Osteocyte (in vitro differentiated cells): ENCODE data around the gene LGMN. TPM values are rescaled to one million over a fixed set of nuclear protein-coding genes. Genes with fewer than 3 reads are reported as not detected.

Experiments
- DNase-seq: peaks from one replicate; pipeline ENCODE4 v3.0.0; 2021; ENCODE audit warnings: mixed read lengths; ENCODE audit not compliant: unreplicated experiment; ENCODE audit errors: extremely low spot score
- H3K27ac Mint-ChIP-seq: one replicate; pipeline ENCODE4 v1.8.0; 2021; ENCODE audit warnings: mild to moderate bottlenecking, mixed read lengths; ENCODE audit not compliant: unreplicated experiment
- H3K27me3 Mint-ChIP-seq: one replicate; pipeline ENCODE4 v1.8.0; 2021; ENCODE audit warnings: mixed read lengths; ENCODE audit not compliant: unreplicated experiment
- H3K36me3 Mint-ChIP-seq: one replicate; pipeline ENCODE4 v1.8.0; 2021; ENCODE audit warnings: mixed read lengths; ENCODE audit not compliant: unreplicated experiment
- H3K4me1 Mint-ChIP-seq: one replicate; pipeline ENCODE4 v1.8.0; 2021; ENCODE audit warnings: mixed read lengths; ENCODE audit not compliant: unreplicated experiment
- H3K4me3 Mint-ChIP-seq: one replicate; pipeline ENCODE4 v1.8.0; 2021; ENCODE audit warnings: mild to moderate bottlenecking, moderate library complexity, mixed read lengths; ENCODE audit not compliant: unreplicated experiment
- H3K9me3 Mint-ChIP-seq: one replicate; pipeline ENCODE4 v1.8.0; 2021; ENCODE audit warnings: mixed read lengths; ENCODE audit not compliant: unreplicated experiment
- long read RNA-seq: library from polyadenylated mRNA; unstranded; transcript quantifications from one replicate; pipeline ENCODE4 v2.0.0, GENCODE V29; 2021
- total RNA-seq: library from RNA; stranded (reverse); gene quantifications from 2 replicates; pipeline ENCODE4 v1.2.1, GENCODE V29; 2021
- TF ChIP-seq, protein P1 (sequence below): fragments of 200-600 bp; sonication (generic); IDR thresholded peaks from 2 replicates; pipeline ENCODE4 v1.5.0; 2021; ENCODE audit warnings: antibody characterized with exemption, mild to moderate bottlenecking, moderate library complexity

LGMN gene
- 65.0 and 66.3 TPM in 2 replicates for total RNA-seq
- long read RNA-seq, transcript LGMN-202 (15 exons, 2,115 nt) = minor isoform, 8 of 651 reads
- long read RNA-seq, transcript LGMN-211 (12 exons, 1,728 nt) = minor isoform, 8 of 651 reads
- long read RNA-seq, transcript LGMN-216 (13 exons, 1,797 nt) = minor isoform, 21 of 651 reads
- long read RNA-seq, transcript LGMN-201 (14 exons, 2,055 nt) = major isoform, 583 of 651 reads
- long read RNA-seq, partial matches to known transcripts = 11 of 651 reads
- long read RNA-seq, other reads (novel, unspliced or antisense) = 19 of 651 reads

DNA sequence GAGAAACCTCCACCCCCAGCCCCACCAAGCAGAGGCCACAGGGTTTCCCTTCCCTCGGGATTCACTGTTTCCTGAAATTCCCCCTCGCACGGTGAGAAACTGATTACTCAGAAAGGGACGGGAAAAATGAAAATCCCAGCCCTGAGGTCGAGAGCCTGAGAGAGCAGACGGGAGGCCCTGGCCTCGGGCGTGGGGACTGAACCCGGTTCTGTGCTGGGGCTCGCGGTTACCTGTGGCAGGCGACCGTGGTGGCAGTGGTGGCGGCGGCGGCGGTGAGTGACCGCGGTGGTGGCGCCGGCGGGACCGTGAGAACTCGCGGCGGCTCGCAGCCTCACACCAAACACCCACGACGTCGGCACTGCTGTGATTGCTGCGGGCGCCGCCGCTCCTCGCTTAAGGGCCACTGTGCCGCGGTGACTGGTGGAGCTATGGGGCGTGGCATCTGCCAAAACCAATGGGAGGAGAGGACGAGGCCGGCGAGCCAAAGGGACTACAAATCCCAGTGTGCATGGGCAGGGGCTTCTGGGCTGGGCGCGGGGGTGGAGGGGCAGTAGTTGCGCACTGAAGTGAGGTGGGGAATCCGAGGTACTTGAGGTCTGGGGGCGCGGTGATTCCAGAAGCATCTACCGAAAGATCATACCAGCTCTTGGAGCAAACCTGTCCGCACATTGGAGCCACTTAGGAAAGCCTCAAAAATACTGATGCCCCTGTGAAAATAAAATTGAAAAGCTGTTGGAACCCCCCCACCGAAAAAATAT is at the start of gene LGMN:
LGMN (minus strand) TSS at position 369 of the 758 bp plus-strand sequence. CDS start 15,841 bp downstream, outside the sequence.
- Mint-ChIP-seq H3K36me3 (no peaks in the 10 kb centered on the region), H3K27me3 (peaks cover 4% of the 10 kb centered on the region), H3K9me3 (no peaks in the 10 kb centered on the region), H3K27ac (peak within 1 kb of the TSS; percentile 89), H3K4me3 (peak within 1 kb of the TSS; percentile 85), H3K4me1 (peaks cover 20% of the 10 kb centered on the region)
- peak; percentile 97 for DNase-seq
- TF ChIP-seq, protein P1, sequence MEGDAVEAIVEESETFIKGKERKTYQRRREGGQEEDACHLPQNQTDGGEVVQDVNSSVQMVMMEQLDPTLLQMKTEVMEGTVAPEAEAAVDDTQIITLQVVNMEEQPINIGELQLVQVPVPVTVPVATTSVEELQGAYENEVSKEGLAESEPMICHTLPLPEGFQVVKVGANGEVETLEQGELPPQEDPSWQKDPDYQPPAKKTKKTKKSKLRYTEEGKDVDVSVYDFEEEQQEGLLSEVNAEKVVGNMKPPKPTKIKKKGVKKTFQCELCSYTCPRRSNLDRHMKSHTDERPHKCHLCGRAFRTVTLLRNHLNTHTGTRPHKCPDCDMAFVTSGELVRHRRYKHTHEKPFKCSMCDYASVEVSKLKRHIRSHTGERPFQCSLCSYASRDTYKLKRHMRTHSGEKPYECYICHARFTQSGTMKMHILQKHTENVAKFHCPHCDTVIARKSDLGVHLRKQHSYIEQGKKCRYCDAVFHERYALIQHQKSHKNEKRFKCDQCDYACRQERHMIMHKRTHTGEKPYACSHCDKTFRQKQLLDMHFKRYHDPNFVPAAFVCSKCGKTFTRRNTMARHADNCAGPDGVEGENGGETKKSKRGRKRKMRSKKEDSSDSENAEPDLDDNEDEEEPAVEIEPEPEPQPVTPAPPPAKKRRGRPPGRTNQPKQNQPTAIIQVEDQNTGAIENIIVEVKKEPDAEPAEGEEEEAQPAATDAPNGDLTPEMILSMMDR = no peak

DNA sequence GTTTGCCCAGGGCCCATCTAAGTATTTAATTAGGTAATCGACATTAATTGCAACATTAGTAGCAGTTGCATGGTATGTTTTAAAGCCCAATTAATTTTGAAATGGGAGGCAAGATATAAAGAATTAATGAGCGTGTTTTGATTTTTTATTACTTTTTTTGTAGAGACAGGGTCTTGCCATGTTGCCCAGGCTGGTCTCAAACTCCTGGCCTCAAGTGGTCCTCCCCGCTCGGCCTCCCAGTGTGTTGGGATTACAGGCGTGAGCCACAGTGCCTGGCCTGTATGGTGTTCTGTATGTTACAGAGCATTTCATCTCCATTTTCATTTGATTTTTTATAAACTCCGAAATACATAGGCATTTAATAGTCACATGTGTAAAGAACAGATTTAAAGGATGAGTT is 46.5 kb upstream of the LGMN start:
- Mint-ChIP-seq H3K4me3 (peak overlapping the region; percentile 93), H3K27me3 (no peaks in the 10 kb centered on the region), H3K36me3 (peaks cover 12% of the 10 kb centered on the region), H3K27ac (peak overlapping the region; percentile 95), H3K9me3 (no peaks in the 10 kb centered on the region), H3K4me1 (peaks cover 27% of the 10 kb centered on the region)
- DNase-seq = no peak
- TF ChIP-seq, protein P1 = no peak

DNA sequence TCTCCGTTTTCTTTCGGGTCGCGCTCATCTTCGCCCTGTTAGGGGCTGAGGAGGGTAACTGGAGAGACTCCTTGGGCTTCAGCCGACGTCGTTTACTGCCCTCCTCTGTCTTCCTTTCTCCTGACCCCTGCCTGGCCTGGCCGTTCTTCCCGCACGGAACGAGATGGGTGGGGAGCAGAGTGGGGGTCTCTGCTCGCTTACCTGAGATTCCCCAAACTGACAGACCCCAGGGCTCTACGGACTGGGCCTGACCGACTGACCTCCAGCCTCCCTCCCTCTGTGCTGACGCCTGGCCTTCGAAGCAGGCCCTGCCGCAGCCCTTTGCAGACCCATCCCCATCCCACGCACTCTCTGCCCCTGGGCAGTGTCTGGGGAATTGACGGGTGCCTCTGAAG is 46.1 kb upstream of the LGMN start:
- Mint-ChIP-seq H3K27me3 (no peaks in the 10 kb centered on the region), H3K36me3 (peaks cover 11% of the 10 kb centered on the region), H3K27ac (peak overlapping the region; percentile 95), H3K4me1 (peaks cover 24% of the 10 kb centered on the region), H3K4me3 (peak overlapping the region; percentile 93), H3K9me3 (peaks cover 4% of the 10 kb centered on the region)
- TF ChIP-seq, protein P1 = no peak
- no peak for DNase-seq

DNA sequence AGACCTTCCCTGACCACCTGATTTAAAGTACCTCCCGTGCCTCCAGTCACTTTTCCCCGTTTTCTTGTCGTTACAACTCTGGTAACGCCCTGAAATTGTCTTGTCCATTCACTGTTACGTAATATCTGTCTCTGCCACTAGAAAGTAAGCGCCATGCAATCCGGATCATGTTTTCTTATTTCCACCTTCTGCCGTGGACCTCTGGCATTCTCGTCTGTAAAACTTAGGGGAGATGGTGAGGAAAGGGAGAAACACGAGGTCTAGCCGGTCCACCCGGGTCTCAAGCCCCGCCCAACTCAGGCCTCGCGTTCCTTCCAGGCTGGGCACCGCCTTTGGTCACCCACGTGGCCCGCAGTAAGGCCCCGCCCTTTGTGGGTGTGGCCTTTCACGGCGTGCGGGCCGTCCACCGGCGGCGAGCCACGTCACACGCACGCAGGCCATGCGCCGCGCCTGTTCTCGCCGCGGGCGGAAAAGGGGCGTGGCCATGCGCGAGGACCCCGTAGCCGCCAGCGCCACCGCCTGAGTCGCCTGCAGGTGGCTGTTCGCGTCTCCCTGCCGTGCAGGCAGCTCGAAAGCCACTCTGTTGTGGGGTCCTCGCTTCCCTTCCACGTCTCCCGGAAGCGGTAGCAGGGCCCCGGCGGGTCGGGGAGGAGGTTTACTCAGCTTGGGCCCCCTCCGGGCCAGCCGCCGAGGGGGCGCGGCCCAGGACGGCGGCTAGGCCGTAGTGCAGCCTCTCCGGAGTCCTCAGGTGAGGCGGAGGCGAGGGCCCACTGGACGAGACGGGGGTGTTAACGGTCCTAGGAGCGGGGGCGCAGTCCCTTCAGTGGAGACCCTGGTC is 45.5 kb upstream of the LGMN start, which contains the start of gene GOLGA5:
GOLGA5 (plus strand) TSS at position 597 of the 838 bp plus-strand sequence. CDS start 3,133 bp downstream, outside the sequence.
- TF ChIP-seq, protein P1 = no peak
- H3K9me3 Mint-ChIP-seq = peaks cover 10% of the 10 kb centered on the region
- H3K36me3 Mint-ChIP-seq = peaks cover 11% of the 10 kb centered on the region
- peak within 1 kb of the TSS; percentile 96 for H3K27ac Mint-ChIP-seq
- DNase-seq = peak; percentile 100
- H3K4me1 Mint-ChIP-seq = peaks cover 24% of the 10 kb centered on the region
- H3K27me3 Mint-ChIP-seq = no peaks in the 10 kb centered on the region
- H3K4me3 Mint-ChIP-seq = peak within 1 kb of the TSS; percentile 93
